Liver (tissue), 9 donors: ENCODE measurements around the gene TRAK2. TPM values are rescaled to one million over a fixed set of nuclear protein-coding genes. Genes with fewer than 3 reads are reported as not detected.

ENCODE experiments used
- DNase-seq: peaks from one replicate; pipeline ENCODE4 v3.0.0-alpha.2; 2017; ENCODE audit warnings: low spot score
- H3K27ac ChIP-seq, 2 donors: one replicate each; pipeline ENCODE4 v1.7.0; 2013; ENCODE audit warnings: inconsistent platforms in 2 of 2, low read length in 2 of 2, control low read depth in 1 of 2, low read depth in 1 of 2, mild to moderate bottlenecking in 1 of 2
- H3K27me3 ChIP-seq, 4 donors: one replicate each; pipeline versions ENCODE4 v1.6.1 to v1.7.0; 2013; ENCODE audit warnings: low read length in 3 of 4, inconsistent platforms in 1 of 4, mild to moderate bottlenecking in 1 of 4, moderate library complexity in 1 of 4; ENCODE audit not compliant: control insufficient read depth in 4 of 4, insufficient read depth in 4 of 4
- H3K36me3 ChIP-seq, 4 donors: one replicate each; pipeline versions ENCODE4 v1.6.1 to v1.7.0; 2013; ENCODE audit warnings: low read length in 3 of 4, mild to moderate bottlenecking in 3 of 4, low read depth in 1 of 4, moderate library complexity in 1 of 4; ENCODE audit not compliant: control insufficient read depth in 4 of 4, insufficient read depth in 3 of 4
- H3K4me1 ChIP-seq, 4 donors: one replicate each; pipeline versions ENCODE4 v1.6.1 to v1.7.0; 2013; ENCODE audit warnings: low read length in 3 of 4, mild to moderate bottlenecking in 3 of 4, moderate library complexity in 1 of 4; ENCODE audit not compliant: control insufficient read depth in 4 of 4, insufficient read depth in 4 of 4
- H3K4me3 ChIP-seq, 3 donors: one replicate each; pipeline versions ENCODE4 v1.6.1 to v1.7.0; 2013; ENCODE audit warnings: low read length in 3 of 3, control low read depth in 1 of 3, low read depth in 1 of 3, mild to moderate bottlenecking in 1 of 3
- H3K9ac ChIP-seq, 2 donors: one replicate each; pipeline ENCODE4 v1.7.0; 2013; ENCODE audit warnings: low read length in 2 of 2, mild to moderate bottlenecking in 2 of 2, moderate library complexity in 2 of 2, control low read depth in 1 of 2, low read depth in 1 of 2
- H3K9me3 ChIP-seq, 4 donors: one replicate each; pipeline versions ENCODE4 v1.6.1 to v1.7.0; 2013; ENCODE audit warnings: low read length in 3 of 4; ENCODE audit not compliant: control insufficient read depth in 4 of 4
- ATF3 ChIP-seq: IDR thresholded peaks from 2 replicates; pipeline ENCODE4 v1.6.1; 2016; ENCODE audit warnings: antibody characterized with exemption
- CTCF ChIP-seq: fragments of 150-350 bp; IDR thresholded peaks from 2 replicates; pipeline ENCODE4 v1.5.1; 2017; ENCODE audit warnings: improper control_type of control experiment, low read depth, low read length; ENCODE audit not compliant: missing input control
- EGR1 ChIP-seq, 2 donors: IDR thresholded peaks; 2 replicates each; pipeline ENCODE4 v1.6.1; 2016 to 2018; ENCODE audit warnings: antibody characterized with exemption in 2 of 2, low read depth in 2 of 2
- FOXA1 ChIP-seq: IDR thresholded peaks from 2 replicates; pipeline ENCODE4 v1.6.1; 2016; ENCODE audit warnings: antibody characterized with exemption
- GABPA ChIP-seq, 2 donors: IDR thresholded peaks in 1 of 2; conservative IDR thresholded peaks in 1 of 2; 2 replicates each; pipeline ENCODE4 v1.6.1; 2016; ENCODE audit warnings: antibody characterized with exemption in 2 of 2, mild to moderate bottlenecking in 1 of 2, moderate library complexity in 1 of 2
- HNF4A ChIP-seq, 2 donors: conservative IDR thresholded peaks; 2 replicates each; pipeline ENCODE4 v1.6.1; 2016; ENCODE audit warnings: antibody characterized with exemption in 2 of 2, mild to moderate bottlenecking in 2 of 2
- HNF4G ChIP-seq: IDR thresholded peaks from 2 replicates; pipeline ENCODE4 v1.6.1; 2016; ENCODE audit warnings: antibody characterized with exemption
- JUND ChIP-seq, 2 donors: IDR thresholded peaks; 2 replicates each; pipeline ENCODE4 v1.6.1; 2016; ENCODE audit warnings: antibody characterized with exemption in 2 of 2
- NR2F2 ChIP-seq: IDR thresholded peaks from 2 replicates; pipeline ENCODE4 v1.6.1; 2016; ENCODE audit warnings: antibody characterized with exemption
- SP1 ChIP-seq: IDR thresholded peaks from 2 replicates; pipeline ENCODE4 v1.6.1; 2018; ENCODE audit warnings: antibody characterized with exemption, mild to moderate bottlenecking
- YY1 ChIP-seq: IDR thresholded peaks from 2 replicates; pipeline ENCODE4 v1.6.1; 2016; ENCODE audit warnings: antibody characterized with exemption, mild to moderate bottlenecking
- WGBS: extraction: QIAGEN DNeasy Blood & Tissue Kit; methylation state at CpG from one replicate; pipeline ENCODE4 v1.1.7; 2013; 5-methylcytosine and 5-hydroxymethylcytosine counted together
- polyA plus RNA-seq, 2 donors: library from polyadenylated mRNA; stranded (reverse) in 1 of 2; unstranded in 1 of 2; fragments of 200-250 nt in 1 of 2; fragments of >200 nt in 1 of 2; fragmentation: Nextera tagmentation in 1 of 2; extraction: Ambion mirVana in 1 of 2; gene quantifications; one replicate each; pipeline versions ENCODE4 v1.2.1 to v1.2.3, GENCODE V29; 2013 to 2015
- total RNA-seq, 2 donors: library from RNA; depleted of rRNA; stranded (reverse); fragments of >200 nt; gene quantifications; one replicate each; pipeline ENCODE4 v1.2.3, GENCODE V29; 2014
- TF ChIP-seq, protein P1 (sequence below): IDR thresholded peaks from 2 replicates; pipeline ENCODE4 v1.6.1; 2016; ENCODE audit warnings: antibody characterized with exemption, mild to moderate bottlenecking
- TF ChIP-seq, protein P2 (sequence below): IDR thresholded peaks from 2 replicates; pipeline ENCODE4 v1.6.1; 2016; ENCODE audit warnings: antibody characterized with exemption
- TF ChIP-seq, protein P3 (sequence below): IDR thresholded peaks from 2 replicates; pipeline ENCODE4 v1.6.1; 2016; ENCODE audit warnings: antibody characterized with exemption
- donor health status: healthy.
- donor health status: healthy.
- donor health status: healthy.
- donor health status: healthy.
- donor health status: healthy.

TRAK2 gene
- total and polyA plus RNA-seq, 4 donors, result 6.1 to 207 (median 12.4) TPM

- Histone ChIP-seq H3K9me3 (no peaks in the 10 kb centered on the region), H3K27ac (no peak overlapping the region), H3K36me3 (no peaks in the 10 kb centered on the region), H3K4me3 (no peak overlapping the region), H3K27me3 (no peaks in the 10 kb centered on the region), H3K9ac (no peak overlapping the region), H3K4me1 (no peaks in the 10 kb centered on the region)
- 89% methylated on average over 4 of the region's 4 CpGs for WGBS
- TF ChIP-seq YY1 (no peak), FOXA1 (no peak), NR2F2 (no peak), HNF4A (conservative IDR thresholded peaks at IDR 0.05) (no peak), GABPA (IDR thresholded peaks at IDR 0.05 in 1 of 2, conservative IDR thresholded peaks at IDR 0.05 in 1 of 2) (no peak), EGR1 (IDR thresholded peaks at IDR 0.05; ENCODE audit: low read depth in 2 of 2) (no peak), HNF4G (no peak), ATF3 (no peak), JUND (IDR thresholded peaks at IDR 0.05) (no peak), CTCF (no peak)
- TF ChIP-seq, protein P1, sequence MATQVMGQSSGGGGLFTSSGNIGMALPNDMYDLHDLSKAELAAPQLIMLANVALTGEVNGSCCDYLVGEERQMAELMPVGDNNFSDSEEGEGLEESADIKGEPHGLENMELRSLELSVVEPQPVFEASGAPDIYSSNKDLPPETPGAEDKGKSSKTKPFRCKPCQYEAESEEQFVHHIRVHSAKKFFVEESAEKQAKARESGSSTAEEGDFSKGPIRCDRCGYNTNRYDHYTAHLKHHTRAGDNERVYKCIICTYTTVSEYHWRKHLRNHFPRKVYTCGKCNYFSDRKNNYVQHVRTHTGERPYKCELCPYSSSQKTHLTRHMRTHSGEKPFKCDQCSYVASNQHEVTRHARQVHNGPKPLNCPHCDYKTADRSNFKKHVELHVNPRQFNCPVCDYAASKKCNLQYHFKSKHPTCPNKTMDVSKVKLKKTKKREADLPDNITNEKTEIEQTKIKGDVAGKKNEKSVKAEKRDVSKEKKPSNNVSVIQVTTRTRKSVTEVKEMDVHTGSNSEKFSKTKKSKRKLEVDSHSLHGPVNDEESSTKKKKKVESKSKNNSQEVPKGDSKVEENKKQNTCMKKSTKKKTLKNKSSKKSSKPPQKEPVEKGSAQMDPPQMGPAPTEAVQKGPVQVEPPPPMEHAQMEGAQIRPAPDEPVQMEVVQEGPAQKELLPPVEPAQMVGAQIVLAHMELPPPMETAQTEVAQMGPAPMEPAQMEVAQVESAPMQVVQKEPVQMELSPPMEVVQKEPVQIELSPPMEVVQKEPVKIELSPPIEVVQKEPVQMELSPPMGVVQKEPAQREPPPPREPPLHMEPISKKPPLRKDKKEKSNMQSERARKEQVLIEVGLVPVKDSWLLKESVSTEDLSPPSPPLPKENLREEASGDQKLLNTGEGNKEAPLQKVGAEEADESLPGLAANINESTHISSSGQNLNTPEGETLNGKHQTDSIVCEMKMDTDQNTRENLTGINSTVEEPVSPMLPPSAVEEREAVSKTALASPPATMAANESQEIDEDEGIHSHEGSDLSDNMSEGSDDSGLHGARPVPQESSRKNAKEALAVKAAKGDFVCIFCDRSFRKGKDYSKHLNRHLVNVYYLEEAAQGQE, result no peak
- TF ChIP-seq, protein P2, sequence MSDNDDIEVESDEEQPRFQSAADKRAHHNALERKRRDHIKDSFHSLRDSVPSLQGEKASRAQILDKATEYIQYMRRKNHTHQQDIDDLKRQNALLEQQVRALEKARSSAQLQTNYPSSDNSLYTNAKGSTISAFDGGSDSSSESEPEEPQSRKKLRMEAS, result no peak
- TF ChIP-seq, protein P3, sequence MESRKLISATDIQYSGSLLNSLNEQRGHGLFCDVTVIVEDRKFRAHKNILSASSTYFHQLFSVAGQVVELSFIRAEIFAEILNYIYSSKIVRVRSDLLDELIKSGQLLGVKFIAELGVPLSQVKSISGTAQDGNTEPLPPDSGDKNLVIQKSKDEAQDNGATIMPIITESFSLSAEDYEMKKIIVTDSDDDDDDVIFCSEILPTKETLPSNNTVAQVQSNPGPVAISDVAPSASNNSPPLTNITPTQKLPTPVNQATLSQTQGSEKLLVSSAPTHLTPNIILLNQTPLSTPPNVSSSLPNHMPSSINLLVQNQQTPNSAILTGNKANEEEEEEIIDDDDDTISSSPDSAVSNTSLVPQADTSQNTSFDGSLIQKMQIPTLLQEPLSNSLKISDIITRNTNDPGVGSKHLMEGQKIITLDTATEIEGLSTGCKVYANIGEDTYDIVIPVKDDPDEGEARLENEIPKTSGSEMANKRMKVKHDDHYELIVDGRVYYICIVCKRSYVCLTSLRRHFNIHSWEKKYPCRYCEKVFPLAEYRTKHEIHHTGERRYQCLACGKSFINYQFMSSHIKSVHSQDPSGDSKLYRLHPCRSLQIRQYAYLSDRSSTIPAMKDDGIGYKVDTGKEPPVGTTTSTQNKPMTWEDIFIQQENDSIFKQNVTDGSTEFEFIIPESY, result no peak
- DNase-seq, result no peak
These were observed 101.7 kb downstream of the TRAK2 start for GRCh38 chr2:201349601-201350000.

DNA sequence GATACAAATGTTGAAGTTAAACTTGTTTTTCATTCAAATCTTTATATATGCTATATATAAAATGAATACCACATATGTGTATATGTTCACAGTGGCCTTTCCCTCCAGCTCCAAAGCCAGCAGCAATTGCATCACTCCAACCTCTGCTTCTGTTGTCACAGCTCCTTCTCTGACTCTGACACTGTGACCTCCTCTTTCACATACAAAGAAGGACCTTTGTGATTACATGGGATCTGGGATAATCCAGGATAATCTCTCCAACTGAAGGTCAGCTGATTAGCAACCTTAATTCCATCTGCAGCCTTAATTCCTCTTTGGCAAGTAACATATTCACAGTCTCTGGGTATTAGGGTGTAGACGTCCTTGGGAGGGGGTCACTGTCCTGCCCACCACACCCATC lies 102.5 kb downstream of the TRAK2 start:
- Histone ChIP-seq H3K36me3 (no peaks in the 10 kb centered on the region), H3K9me3 (no peaks in the 10 kb centered on the region), H3K27me3 (no peaks in the 10 kb centered on the region), H3K27ac (no peak overlapping the region), H3K4me3 (no peak overlapping the region), H3K4me1 (no peaks in the 10 kb centered on the region), H3K9ac (no peak overlapping the region)
- TF ChIP-seq SP1 (no peak), JUND (IDR thresholded peaks at IDR 0.05) (no peak), HNF4A (conservative IDR thresholded peaks at IDR 0.05) (no peak), HNF4G (no peak), NR2F2 (no peak), CTCF (no peak), YY1 (no peak), FOXA1 (no peak), ATF3 (no peak), EGR1 (IDR thresholded peaks at IDR 0.05; ENCODE audit: low read depth in 2 of 2) (no peak)
- TF ChIP-seq, protein P3, result no peak
- WGBS, result 87% methylated on average over 1 of the region's 1 CpG
- DNase-seq, result no peak
